Gastroesophageal sphincter (tissue), 4 donors: ENCODE data around the gene SEC24D. TPM values are rescaled to one million over a fixed set of nuclear protein-coding genes. Genes with fewer than 3 reads are reported as not detected.

Source experiments
- ATAC-seq: fragments of 150-250 bp; one replicate; pipeline ENCODE4 v1.9.1; 2016; ENCODE audit warnings: mild to moderate bottlenecking, moderate library complexity
- H3K27ac ChIP-seq, 4 donors: fragments of 200-600 bp; sonication (generic) in 3 of 4; 1 replicate in 3 of 4; 2 replicates in 1 of 4; pipeline ENCODE4 v1.5.1; 2016 to 2019
- H3K27me3 ChIP-seq: fragments of 200-600 bp; sonication (generic); one replicate; pipeline ENCODE4 v1.5.1; 2019
- H3K36me3 ChIP-seq, 2 donors: fragments of 200-600 bp; sonication (generic); one replicate each; pipeline ENCODE4 v1.5.1; 2019; ENCODE audit warnings: control low read depth in 1 of 2
- H3K4me1 ChIP-seq, 3 donors: fragments of 200-600 bp; sonication (generic); 1 replicate in 2 of 3; 2 replicates in 1 of 3; pipeline ENCODE4 v1.5.1; 2016 to 2019; ENCODE audit warnings: control low read depth in 2 of 3
- H3K4me3 ChIP-seq, 2 donors: fragments of 200-600 bp; sonication (generic); one replicate each; pipeline ENCODE4 v1.5.1; 2019; ENCODE audit warnings: mild to moderate bottlenecking in 1 of 2, moderate library complexity in 1 of 2
- H3K9me3 ChIP-seq, 3 donors: fragments of 200-600 bp; sonication (generic); one replicate each; pipeline ENCODE4 v1.5.1; 2017 to 2019; ENCODE audit warnings: control low read depth in 2 of 3
- EP300 ChIP-seq: sonication (generic); formaldehyde crosslinking; IDR thresholded peaks from one replicate; pipeline ENCODE4 v1.6.1; 2017; ENCODE audit warnings: antibody characterized with exemption, mild to moderate bottlenecking
- POLR2A ChIP-seq, 2 donors: fragments of 450-650 bp; IDR thresholded peaks; one replicate each; pipeline ENCODE4 v1.6.1; 2017; ENCODE audit warnings: antibody characterized with exemption in 2 of 2, mild to moderate bottlenecking in 2 of 2, moderate library complexity in 1 of 2
- POLR2AphosphoS5 ChIP-seq: sonication (generic); formaldehyde crosslinking; IDR thresholded peaks from one replicate; pipeline ENCODE4 v1.6.1; 2017; ENCODE audit warnings: antibody characterized with exemption
- WGBS, 2 donors: methylation state at CpG; one replicate each; pipeline ENCODE4 v1.1.5; 2018; ENCODE audit warnings: low coverage in 1 of 2; 5-methylcytosine and 5-hydroxymethylcytosine counted together
- total RNA-seq, 4 donors: library from RNA; depleted of rRNA; stranded (reverse); fragments of >200 nt; gene quantifications; one replicate each; pipeline ENCODE4 v1.1.0, GENCODE V29; 2016
- TF ChIP-seq, protein P1 (sequence below), 4 experiments: fragments of 200-600 bp in 2 of 4; fragments of 450-650 bp in 2 of 4; sonication (generic) in 1 of 4; IDR thresholded peaks; one replicate each; pipeline ENCODE4 v1.5.1; 2017 to 2019; ENCODE audit warnings: antibody characterized with exemption in 4 of 4, mild to moderate bottlenecking in 2 of 4, moderate library complexity in 2 of 4

SEC24D gene
- total RNA-seq, 4 donors from 2014 or later: 29.3 to 40.9 (median 33.2) TPM

DNA sequence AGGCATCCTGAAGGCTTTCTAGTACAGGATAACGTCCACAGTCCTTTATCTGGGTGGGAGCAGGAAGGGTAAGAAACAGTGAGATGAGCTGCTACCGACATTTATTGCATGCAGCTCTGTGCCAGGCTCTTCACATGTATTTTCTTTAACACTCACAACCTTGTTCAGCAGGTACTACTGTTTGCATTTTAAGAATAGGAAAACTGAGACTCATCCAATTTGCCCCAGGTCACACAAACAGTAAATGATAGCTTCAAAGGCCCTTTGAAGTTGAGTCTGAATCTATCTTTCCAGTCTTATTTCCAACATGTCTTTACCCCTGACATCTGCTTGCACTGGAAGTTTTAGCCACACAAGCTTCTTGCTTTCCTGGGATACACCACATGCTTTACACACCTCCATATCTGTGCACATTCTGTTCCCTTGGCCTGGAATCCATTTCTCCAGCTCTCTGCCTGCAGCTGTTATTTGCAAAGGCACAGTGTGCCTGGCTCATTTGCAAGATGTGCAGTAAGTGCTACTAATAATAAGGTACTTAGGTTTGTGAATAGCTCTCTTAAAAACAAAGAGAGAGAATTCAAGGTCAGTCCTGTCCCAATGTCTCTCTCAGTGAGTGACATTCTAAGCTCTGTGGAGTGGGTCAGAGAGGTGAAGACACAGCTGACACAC, 89.5 kb downstream of the SEC24D start:
- 14 to 36% methylated on average over 2 of the region's 2 CpGs for WGBS, 2 donors
- ATAC-seq: peak; percentile 90
- TF ChIP-seq EP300 (peak; percentile 55), POLR2AphosphoS5 (peak; percentile 89), POLR2A (IDR thresholded peaks at IDR 0.05) (no peak)
- TF ChIP-seq, protein P1, sequence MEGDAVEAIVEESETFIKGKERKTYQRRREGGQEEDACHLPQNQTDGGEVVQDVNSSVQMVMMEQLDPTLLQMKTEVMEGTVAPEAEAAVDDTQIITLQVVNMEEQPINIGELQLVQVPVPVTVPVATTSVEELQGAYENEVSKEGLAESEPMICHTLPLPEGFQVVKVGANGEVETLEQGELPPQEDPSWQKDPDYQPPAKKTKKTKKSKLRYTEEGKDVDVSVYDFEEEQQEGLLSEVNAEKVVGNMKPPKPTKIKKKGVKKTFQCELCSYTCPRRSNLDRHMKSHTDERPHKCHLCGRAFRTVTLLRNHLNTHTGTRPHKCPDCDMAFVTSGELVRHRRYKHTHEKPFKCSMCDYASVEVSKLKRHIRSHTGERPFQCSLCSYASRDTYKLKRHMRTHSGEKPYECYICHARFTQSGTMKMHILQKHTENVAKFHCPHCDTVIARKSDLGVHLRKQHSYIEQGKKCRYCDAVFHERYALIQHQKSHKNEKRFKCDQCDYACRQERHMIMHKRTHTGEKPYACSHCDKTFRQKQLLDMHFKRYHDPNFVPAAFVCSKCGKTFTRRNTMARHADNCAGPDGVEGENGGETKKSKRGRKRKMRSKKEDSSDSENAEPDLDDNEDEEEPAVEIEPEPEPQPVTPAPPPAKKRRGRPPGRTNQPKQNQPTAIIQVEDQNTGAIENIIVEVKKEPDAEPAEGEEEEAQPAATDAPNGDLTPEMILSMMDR (IDR thresholded peaks at IDR 0.05): no peak
- peaks cover 17 to 87% (median 27%) of the 10 kb centered on the region in 3 donors for H3K4me1 ChIP-seq
- peaks cover 0 to 18% of the 10 kb centered on the region in 2 donors for H3K36me3 ChIP-seq
- H3K9me3 ChIP-seq: no peaks in the 10 kb centered on the region
- H3K27ac ChIP-seq: peak overlapping the region; percentile 79 to 98 (median 87)
- H3K27me3 ChIP-seq: no peaks in the 10 kb centered on the region
- no peak overlapping the region for H3K4me3 ChIP-seq

DNA sequence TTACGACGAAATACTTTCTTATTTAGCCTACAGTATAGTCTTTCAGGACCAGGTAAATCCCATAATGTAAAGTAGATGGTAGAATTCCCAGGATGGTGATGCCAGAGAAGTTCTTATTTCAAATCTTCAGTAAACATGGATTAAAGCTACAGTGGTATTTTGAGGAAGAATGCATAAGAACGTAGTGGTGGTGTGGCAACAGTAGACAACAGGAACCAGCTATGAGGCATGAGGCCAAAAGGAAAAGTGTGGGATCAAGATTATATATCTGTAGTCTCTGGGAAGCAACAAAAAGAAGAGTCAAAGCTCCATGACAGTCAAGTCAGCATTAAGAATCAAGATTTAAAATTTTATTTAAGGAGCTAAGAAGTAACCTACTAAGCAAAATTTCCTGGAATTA, 90.6 kb downstream of the SEC24D start:
- Histone ChIP-seq H3K4me3 (no peak overlapping the region), H3K9me3 (no peaks in the 10 kb centered on the region), H3K36me3 (peaks cover 0 to 17% of the 10 kb centered on the region in 2 donors), H3K4me1 (peaks cover 19 to 88% (median 27%) of the 10 kb centered on the region in 3 donors), H3K27ac (peak overlapping the region; percentile 79 to 98 (median 87)), H3K27me3 (no peaks in the 10 kb centered on the region)
- WGBS, 2 donors: 68 to 69% methylated on average over 3 of the region's 3 CpGs
- no peak for ATAC-seq
- TF ChIP-seq POLR2AphosphoS5 (no peak), EP300 (no peak), POLR2A (IDR thresholded peaks at IDR 0.05) (no peak)
- TF ChIP-seq, protein P1 (IDR thresholded peaks at IDR 0.05): no peak

DNA sequence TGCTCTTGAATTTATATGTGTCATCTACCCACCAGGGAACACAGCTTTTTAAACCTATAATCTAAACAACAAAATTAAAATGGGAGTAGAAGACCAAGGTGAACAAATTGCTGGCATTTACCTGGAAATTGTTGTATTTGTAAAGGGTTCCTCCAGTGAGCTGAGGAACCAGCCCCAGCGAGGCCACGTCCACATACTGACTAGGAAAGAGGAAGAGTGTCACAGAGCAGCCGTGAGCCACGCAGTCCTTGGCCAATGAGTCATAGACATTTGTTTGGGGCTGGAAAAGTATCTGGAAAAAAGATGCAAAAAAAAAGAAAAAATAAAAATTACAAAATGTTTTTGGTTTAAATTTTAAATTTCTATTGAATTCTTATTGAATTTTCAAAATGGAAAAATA, 92.1 kb downstream of the SEC24D start:
- Histone ChIP-seq H3K27me3 (no peaks in the 10 kb centered on the region), H3K27ac (peak overlapping the region; percentile 72 to 98 (median 82)), H3K36me3 (peaks cover 0 to 31% of the 10 kb centered on the region in 2 donors), H3K4me3 (no peak overlapping the region), H3K9me3 (no peaks in the 10 kb centered on the region), H3K4me1 (peaks cover 18 to 89% (median 32%) of the 10 kb centered on the region in 3 donors)
- TF ChIP-seq EP300 (no peak), POLR2AphosphoS5 (no peak), POLR2A (IDR thresholded peaks at IDR 0.05) (no peak)
- TF ChIP-seq, protein P1 (IDR thresholded peaks at IDR 0.05): no peak
- ATAC-seq: no peak
- 63 to 94% methylated on average over 4 of the region's 4 CpGs for WGBS, 2 donors

DNA sequence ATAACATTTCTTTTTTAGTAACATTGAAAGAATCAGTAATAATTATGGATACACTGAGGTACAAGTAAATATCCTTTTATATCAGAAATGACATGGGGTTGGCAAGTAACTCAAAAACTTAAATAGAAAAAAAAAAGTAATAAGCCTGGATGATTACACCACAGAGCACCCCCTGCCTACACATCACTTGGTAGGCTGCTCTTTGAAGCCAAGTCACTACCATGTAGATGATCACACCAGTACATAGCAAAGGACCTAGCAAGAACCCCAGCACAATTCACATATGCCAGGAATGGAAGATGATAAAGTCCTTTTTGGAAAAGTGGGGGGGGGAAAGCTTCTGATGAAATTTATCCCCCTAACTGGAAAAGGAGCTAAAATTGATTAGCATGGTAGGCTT, 93.9 kb downstream of the SEC24D start:
- H3K9me3 ChIP-seq: no peaks in the 10 kb centered on the region
- H3K27ac ChIP-seq: peak overlapping the region; percentile 68 to 79 (median 74)
- ATAC-seq: no peak
- peaks cover 16 to 86% (median 33%) of the 10 kb centered on the region in 3 donors for H3K4me1 ChIP-seq
- TF ChIP-seq POLR2A (IDR thresholded peaks at IDR 0.05) (no peak), EP300 (no peak), POLR2AphosphoS5 (no peak)
- TF ChIP-seq, protein P1 (IDR thresholded peaks at IDR 0.05): no peak
- peaks cover 0 to 46% of the 10 kb centered on the region in 2 donors for H3K36me3 ChIP-seq
- no peaks in the 10 kb centered on the region for H3K27me3 ChIP-seq
- no peak overlapping the region for H3K4me3 ChIP-seq

DNA sequence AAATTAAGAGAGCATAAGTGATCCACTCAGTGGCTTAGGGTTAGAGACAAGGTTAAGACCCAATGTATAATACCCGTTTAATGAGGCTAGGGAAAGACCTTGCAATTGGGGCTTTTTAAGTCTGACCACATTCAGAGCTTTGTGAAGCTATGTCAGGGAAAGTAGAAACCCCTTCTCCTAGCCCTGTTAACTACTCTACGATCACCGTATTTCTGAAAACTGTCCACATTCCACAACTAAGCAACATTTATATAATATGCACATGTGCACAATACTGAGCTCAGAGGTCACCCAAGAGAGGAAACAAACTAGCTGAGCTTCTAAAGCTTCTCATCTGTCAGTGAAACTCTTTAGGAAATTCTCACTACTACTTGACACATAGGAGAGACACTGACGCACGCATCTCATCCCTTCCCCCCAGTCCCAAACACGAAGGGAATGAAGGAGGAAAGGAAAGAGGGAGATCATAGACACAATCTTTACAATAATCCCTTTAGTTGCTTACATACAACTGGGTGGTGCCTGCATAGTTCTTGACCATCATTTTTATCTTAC, 94.5 kb downstream of the SEC24D start:
- WGBS, 2 donors: 0 to 24% methylated on average over 6 of the region's 6 CpGs
- peaks cover 0 to 49% of the 10 kb centered on the region in 2 donors for H3K36me3 ChIP-seq
- peaks cover 14 to 80% (median 29%) of the 10 kb centered on the region in 3 donors for H3K4me1 ChIP-seq
- TF ChIP-seq POLR2A (IDR thresholded peaks at IDR 0.05): no peak
- TF ChIP-seq, protein P1 (IDR thresholded peaks at IDR 0.05): no peak
- TF ChIP-seq POLR2AphosphoS5: no peak
- TF ChIP-seq EP300: no peak
- H3K27me3 ChIP-seq: no peaks in the 10 kb centered on the region
- peak overlapping the region; percentile 22 to 24 for H3K4me3 ChIP-seq
- ATAC-seq: peak; percentile 21
- no peaks in the 10 kb centered on the region for H3K9me3 ChIP-seq
- peak overlapping the region; percentile 68 to 79 (median 74) for H3K27ac ChIP-seq
